HFF-Myc (cell line): ENCODE results near the gene MIPEP.

Experiments
- DNase-seq: peaks from one replicate; pipeline ENCODE4 v3.0.0-alpha.2; 2011; ENCODE audit warnings: low read depth; ENCODE audit errors: extremely low read depth
- H3K4me3 ChIP-seq: replicated peaks from 2 replicates; pipeline ENCODE4 v1.5.1; 2011; ENCODE audit warnings: low read depth, mild to moderate bottlenecking, control low read depth, low read length
- TF ChIP-seq, protein P1 (sequence below): IDR thresholded peaks from 2 replicates; pipeline ENCODE4 v1.5.1; 2012; ENCODE audit warnings: mild to moderate bottlenecking, low read depth, low read length, control low read depth; ENCODE audit errors: missing control alignments

The MIPEP gene

GRCh38 chr13:23744315-23744714 lies 144.9 kb downstream of the MIPEP start:
- no peak overlapping the region for H3K4me3 ChIP-seq
- TF ChIP-seq, protein P1, sequence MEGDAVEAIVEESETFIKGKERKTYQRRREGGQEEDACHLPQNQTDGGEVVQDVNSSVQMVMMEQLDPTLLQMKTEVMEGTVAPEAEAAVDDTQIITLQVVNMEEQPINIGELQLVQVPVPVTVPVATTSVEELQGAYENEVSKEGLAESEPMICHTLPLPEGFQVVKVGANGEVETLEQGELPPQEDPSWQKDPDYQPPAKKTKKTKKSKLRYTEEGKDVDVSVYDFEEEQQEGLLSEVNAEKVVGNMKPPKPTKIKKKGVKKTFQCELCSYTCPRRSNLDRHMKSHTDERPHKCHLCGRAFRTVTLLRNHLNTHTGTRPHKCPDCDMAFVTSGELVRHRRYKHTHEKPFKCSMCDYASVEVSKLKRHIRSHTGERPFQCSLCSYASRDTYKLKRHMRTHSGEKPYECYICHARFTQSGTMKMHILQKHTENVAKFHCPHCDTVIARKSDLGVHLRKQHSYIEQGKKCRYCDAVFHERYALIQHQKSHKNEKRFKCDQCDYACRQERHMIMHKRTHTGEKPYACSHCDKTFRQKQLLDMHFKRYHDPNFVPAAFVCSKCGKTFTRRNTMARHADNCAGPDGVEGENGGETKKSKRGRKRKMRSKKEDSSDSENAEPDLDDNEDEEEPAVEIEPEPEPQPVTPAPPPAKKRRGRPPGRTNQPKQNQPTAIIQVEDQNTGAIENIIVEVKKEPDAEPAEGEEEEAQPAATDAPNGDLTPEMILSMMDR: no peak
- no peak for DNase-seq

GRCh38 chr13:23743278-23744076 lies 145.7 kb downstream of the MIPEP start:
- TF ChIP-seq, protein P1: no peak
- no peak overlapping the region for H3K4me3 ChIP-seq
- no peak for DNase-seq

DNA sequence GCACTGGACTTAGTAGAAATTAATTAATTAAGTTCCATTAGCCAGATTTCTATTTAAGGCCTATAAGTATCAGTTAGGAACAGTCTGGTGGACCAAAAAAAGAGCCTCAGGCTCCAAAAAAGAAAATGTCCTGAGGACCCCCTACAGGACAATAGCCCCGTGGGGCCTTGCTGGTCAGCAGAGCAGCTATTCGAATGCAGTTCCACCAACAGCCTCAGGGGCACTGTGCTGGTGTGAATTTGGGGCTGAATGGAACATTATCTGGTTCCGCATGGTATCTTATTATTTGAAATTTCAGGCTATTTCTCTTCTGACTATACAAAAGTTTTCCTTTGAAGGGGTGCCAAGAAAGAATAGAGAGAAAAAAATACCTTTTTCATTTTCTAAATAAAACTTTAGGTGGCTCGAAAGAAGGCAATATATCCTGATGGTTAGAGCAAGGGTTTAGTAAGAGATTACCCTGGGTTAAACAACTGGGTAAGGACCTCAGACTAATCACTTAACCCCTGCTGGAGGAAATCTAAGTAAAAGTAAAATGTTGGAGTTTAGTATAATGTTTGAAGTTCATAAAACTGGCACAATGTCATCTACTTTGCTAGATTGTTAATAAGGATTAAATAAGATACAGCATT lies 147.2 kb downstream of the MIPEP start:
- DNase-seq: no peak
- TF ChIP-seq, protein P1: peak; percentile 60
- no peak overlapping the region for H3K4me3 ChIP-seq

DNA sequence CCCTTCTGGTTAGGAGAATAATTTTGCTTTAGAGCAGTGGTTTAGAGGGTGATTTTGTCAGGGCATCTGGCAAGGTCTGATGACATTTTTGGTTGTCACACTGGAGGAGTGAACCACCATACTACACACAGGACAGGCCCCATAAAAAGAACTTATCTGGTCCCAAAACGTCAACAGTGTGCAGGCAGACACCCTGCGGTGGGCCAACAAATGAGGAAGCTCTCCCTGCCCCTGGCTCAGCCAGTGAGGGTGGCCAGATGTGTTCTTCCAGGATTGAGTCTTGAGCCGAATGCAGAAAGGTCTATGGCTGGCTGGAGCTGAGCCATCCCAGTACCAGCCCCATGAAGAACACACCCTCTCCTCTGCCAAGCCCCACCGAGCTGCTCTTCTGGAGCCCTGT lies 149.2 kb downstream of the MIPEP start:
- no peak overlapping the region for H3K4me3 ChIP-seq
- TF ChIP-seq, protein P1: no peak
- no peak for DNase-seq

GRCh38 chr13:23739596-23739995 lies 149.6 kb downstream of the MIPEP start:
- no peak for DNase-seq
- H3K4me3 ChIP-seq: no peak overlapping the region
- TF ChIP-seq, protein P1: no peak

- no peak for DNase-seq
- H3K4me3 ChIP-seq: no peak overlapping the region
- TF ChIP-seq, protein P1: no peak
These were observed 152.7 kb downstream of the MIPEP start for GRCh38 chr13:23736541-23736940.
